BLaER1 treated with 17β-estradiol and CSF1 and Interleukin-3, amounts not matched to agents 10 nM and 100 nM (cell line): ENCODE results near the gene COIL.
A peak's percentile ranks its signal among the peaks of the same experiment; 100 is the strongest.

Experiments
- H3K27ac ChIP-seq, 11 experiments: shearing (Covaris generic); formaldehyde crosslinking; 2 replicates each; pipeline ENCODE4 v1.8.1; 2022
- H3K27me3 ChIP-seq, 11 experiments: shearing (Covaris generic); formaldehyde crosslinking; 2 replicates each; pipeline ENCODE4 v1.8.1; 2022
- H3K36me3 ChIP-seq, 11 experiments: shearing (Covaris generic); formaldehyde crosslinking; 2 replicates each; pipeline ENCODE4 v1.8.1; 2022
- H3K4me1 ChIP-seq, 10 experiments: shearing (Covaris generic); formaldehyde crosslinking; 2 replicates each; pipeline ENCODE4 v1.8.1; 2022
- H3K4me2 ChIP-seq, 11 experiments: shearing (Covaris generic); formaldehyde crosslinking; 2 replicates each; pipeline ENCODE4 v1.8.1; 2022
- H3K4me3 ChIP-seq, 10 experiments: shearing (Covaris generic); formaldehyde crosslinking; 2 replicates each; pipeline ENCODE4 v1.8.1; 2022
- H3K9ac ChIP-seq, 11 experiments: shearing (Covaris generic); formaldehyde crosslinking; 2 replicates each; pipeline ENCODE4 v1.8.1; 2022
- H3K9me3 ChIP-seq, 11 experiments: shearing (Covaris generic); formaldehyde crosslinking; replicated peaks in 1 of 11; 2 replicates each; pipeline ENCODE4 v1.8.1; 2022
- H4K20me1 ChIP-seq, 11 experiments: shearing (Covaris generic); formaldehyde crosslinking; 2 replicates each; pipeline ENCODE4 v1.8.1; 2022
- Cebpa-rat ChIP-seq, 11 experiments: shearing (Covaris generic); IDR thresholded peaks; 2 replicates each; pipeline ENCODE4 v1.8.1; 2022

The COIL gene

GRCh38 chr17:57001541-57001940 is 40.7 kb upstream of the COIL start:
- no peak for TF ChIP-seq Cebpa-rat (IDR thresholded peaks at IDR 0.05)
- Histone ChIP-seq H3K27ac (peak overlapping the region in 5 of 11 experiments; percentile 3 to 83 (median 24); a peak in 3 of 22 replicates), H3K4me2 (peak overlapping the region in 6 of 11 experiments; percentile 74 to 90 (median 85); a peak in 11 of 22 replicates), H4K20me1 (no peaks in the 10 kb centered on the region; a peak in 2 of 22 replicates), H3K4me3 (no peak overlapping the region), H3K9ac (peak overlapping the region in 1 of 11 experiments; percentile 6; a peak in 1 of 22 replicates), H3K4me1 (peaks cover 34 to 64% (median 56%) of the 10 kb centered on the region in 10 experiments), H3K9me3 (no peaks in the 10 kb centered on the region; a peak in 1 of 22 replicates), H3K36me3 (peaks cover 54 to 80% (median 65%) of the 10 kb centered on the region in 11 experiments), H3K27me3 (no peaks in the 10 kb centered on the region)

- Histone ChIP-seq H4K20me1 (no peaks in the 10 kb centered on the region), H3K9me3 (no peaks in the 10 kb centered on the region), H3K27me3 (no peaks in the 10 kb centered on the region), H3K4me1 (peaks cover 0 to 21% (median 16%) of the 10 kb centered on the region in 10 experiments; a peak in 16 of 20 replicates), H3K27ac (no peak overlapping the region), H3K4me3 (no peak overlapping the region), H3K36me3 (peaks cover 84 to 100% (median 98%) of the 10 kb centered on the region in 11 experiments), H3K4me2 (no peak overlapping the region), H3K9ac (no peak overlapping the region)
- no peak for TF ChIP-seq Cebpa-rat (IDR thresholded peaks at IDR 0.05)
Observed at GRCh38 chr17:56997313-56997712, 36.5 kb upstream of the COIL start.

GRCh38 chr17:56995766-56996165 is 34.9 kb upstream of the COIL start:
- no peaks in the 10 kb centered on the region for H4K20me1 ChIP-seq
- H3K4me3 ChIP-seq: no peak overlapping the region
- peaks cover 84 to 100% (median 98%) of the 10 kb centered on the region in 11 experiments for H3K36me3 ChIP-seq
- H3K27me3 ChIP-seq: no peaks in the 10 kb centered on the region
- H3K9me3 ChIP-seq: no peaks in the 10 kb centered on the region
- H3K27ac ChIP-seq: no peak overlapping the region
- no peak overlapping the region for H3K4me2 ChIP-seq
- TF ChIP-seq Cebpa-rat (IDR thresholded peaks at IDR 0.05): no peak
- H3K9ac ChIP-seq: no peak overlapping the region
- H3K4me1 ChIP-seq: peaks cover 0 to 9% (median under 1%) of the 10 kb centered on the region in 10 experiments; a peak in 7 of 20 replicates

- H3K4me2 ChIP-seq: no peak overlapping the region
- H3K4me1 ChIP-seq: peaks cover 0 to 9% (median 0%) of the 10 kb centered on the region in 10 experiments; a peak in 4 of 20 replicates
Observed at GRCh38 chr17:56994009-56994792, 33.4 kb upstream of the COIL start.

GRCh38 chr17:56992364-56992763 is 31.5 kb upstream of the COIL start:
- Histone ChIP-seq H4K20me1 (no peaks in the 10 kb centered on the region), H3K4me3 (no peak overlapping the region), H3K27ac (no peak overlapping the region), H3K9ac (no peak overlapping the region), H3K9me3 (peaks cover 0 to 7% (median 6%) of the 10 kb centered on the region in 11 experiments; a peak in 13 of 22 replicates), H3K36me3 (peaks cover 93 to 100% (median 99%) of the 10 kb centered on the region in 11 experiments), H3K4me2 (no peak overlapping the region), H3K4me1 (peaks cover 0 to 11% (median 0%) of the 10 kb centered on the region in 10 experiments; a peak in 5 of 20 replicates), H3K27me3 (no peaks in the 10 kb centered on the region)
- TF ChIP-seq Cebpa-rat (IDR thresholded peaks at IDR 0.05): no peak

More at GRCh38 chr17:56994009-56994792, 33.4 kb upstream of the COIL start:
- Histone ChIP-seq H3K27ac (no peak overlapping the region), H4K20me1 (no peaks in the 10 kb centered on the region), H3K36me3 (peaks cover 94 to 100% (median 98%) of the 10 kb centered on the region in 11 experiments), H3K4me3 (no peak overlapping the region), H3K9ac (no peak overlapping the region), H3K27me3 (no peaks in the 10 kb centered on the region), H3K9me3 (peaks cover 0 to 1% (median 0%) of the 10 kb centered on the region in 11 experiments; a peak in 3 of 22 replicates)
- TF ChIP-seq Cebpa-rat (IDR thresholded peaks at IDR 0.05): no peak

GRCh38 chr17:56988901-56989572 is 28.2 kb upstream of the COIL start:
- Histone ChIP-seq H3K4me1 (peaks cover 7 to 39% (median 17%) of the 10 kb centered on the region in 10 experiments; a peak in 17 of 20 replicates), H3K36me3 (peaks cover 85 to 100% (median 97%) of the 10 kb centered on the region in 11 experiments), H3K4me3 (no peak overlapping the region), H3K4me2 (no peak overlapping the region), H3K27ac (no peak overlapping the region), H4K20me1 (no peaks in the 10 kb centered on the region; a peak in 2 of 22 replicates), H3K9ac (no peak overlapping the region), H3K27me3 (no peaks in the 10 kb centered on the region), H3K9me3 (peaks cover 0 to 7% (median 6%) of the 10 kb centered on the region in 11 experiments; a peak in 13 of 22 replicates)
- no peak for TF ChIP-seq Cebpa-rat (IDR thresholded peaks at IDR 0.05)

GRCh38 chr17:56987283-56987834 is 26.5 kb upstream of the COIL start:
- Histone ChIP-seq H3K9me3 (peaks cover 0 to 7% (median 6%) of the 10 kb centered on the region in 11 experiments; a peak in 13 of 22 replicates), H3K27ac (no peak overlapping the region), H3K4me3 (no peak overlapping the region), H4K20me1 (peaks cover 0 to 11% (median 0%) of the 10 kb centered on the region in 11 experiments; a peak in 2 of 22 replicates), H3K36me3 (peaks cover 69 to 89% (median 86%) of the 10 kb centered on the region in 11 experiments), H3K27me3 (no peaks in the 10 kb centered on the region), H3K4me2 (no peak overlapping the region; a peak in 1 of 22 replicates), H3K9ac (no peak overlapping the region), H3K4me1 (peaks cover 20 to 54% (median 34%) of the 10 kb centered on the region in 10 experiments)
- TF ChIP-seq Cebpa-rat (IDR thresholded peaks at IDR 0.05): no peak

GRCh38 chr17:56985371-56986162 is 24.7 kb upstream of the COIL start:
- Histone ChIP-seq H4K20me1 (peaks cover 0 to 20% (median 0%) of the 10 kb centered on the region in 11 experiments; a peak in 2 of 22 replicates), H3K27me3 (no peaks in the 10 kb centered on the region), H3K4me1 (peaks cover 38 to 69% (median 50%) of the 10 kb centered on the region in 10 experiments), H3K9ac (no peak overlapping the region; a peak in 1 of 22 replicates), H3K9me3 (peaks cover 0 to 7% (median 6%) of the 10 kb centered on the region in 11 experiments; a peak in 13 of 22 replicates), H3K27ac (peak overlapping the region in 5 of 11 experiments; percentile 8 to 42 (median 28); a peak in 7 of 22 replicates), H3K4me2 (peak overlapping the region in 7 of 11 experiments; percentile 2 to 87 (median 76); a peak in 12 of 22 replicates), H3K4me3 (0 out of 20 replicates have a peak overlapping the region, but pooled peaks of 1 of the 10 experiments have one; percentile 2), H3K36me3 (peaks cover 52 to 81% (median 71%) of the 10 kb centered on the region in 11 experiments)
- no peak for TF ChIP-seq Cebpa-rat (IDR thresholded peaks at IDR 0.05)
